HK-2 (cell line): ENCODE results near the gene ATP13A2.
A peak's percentile ranks its signal among the peaks of the same experiment; 100 is the strongest.

Source experiments
- DNase-seq: peaks from one replicate; pipeline ENCODE4 v3.0.0-alpha.2; 2018; ENCODE audit not compliant: unreplicated experiment

Gene ATP13A2, protein sequence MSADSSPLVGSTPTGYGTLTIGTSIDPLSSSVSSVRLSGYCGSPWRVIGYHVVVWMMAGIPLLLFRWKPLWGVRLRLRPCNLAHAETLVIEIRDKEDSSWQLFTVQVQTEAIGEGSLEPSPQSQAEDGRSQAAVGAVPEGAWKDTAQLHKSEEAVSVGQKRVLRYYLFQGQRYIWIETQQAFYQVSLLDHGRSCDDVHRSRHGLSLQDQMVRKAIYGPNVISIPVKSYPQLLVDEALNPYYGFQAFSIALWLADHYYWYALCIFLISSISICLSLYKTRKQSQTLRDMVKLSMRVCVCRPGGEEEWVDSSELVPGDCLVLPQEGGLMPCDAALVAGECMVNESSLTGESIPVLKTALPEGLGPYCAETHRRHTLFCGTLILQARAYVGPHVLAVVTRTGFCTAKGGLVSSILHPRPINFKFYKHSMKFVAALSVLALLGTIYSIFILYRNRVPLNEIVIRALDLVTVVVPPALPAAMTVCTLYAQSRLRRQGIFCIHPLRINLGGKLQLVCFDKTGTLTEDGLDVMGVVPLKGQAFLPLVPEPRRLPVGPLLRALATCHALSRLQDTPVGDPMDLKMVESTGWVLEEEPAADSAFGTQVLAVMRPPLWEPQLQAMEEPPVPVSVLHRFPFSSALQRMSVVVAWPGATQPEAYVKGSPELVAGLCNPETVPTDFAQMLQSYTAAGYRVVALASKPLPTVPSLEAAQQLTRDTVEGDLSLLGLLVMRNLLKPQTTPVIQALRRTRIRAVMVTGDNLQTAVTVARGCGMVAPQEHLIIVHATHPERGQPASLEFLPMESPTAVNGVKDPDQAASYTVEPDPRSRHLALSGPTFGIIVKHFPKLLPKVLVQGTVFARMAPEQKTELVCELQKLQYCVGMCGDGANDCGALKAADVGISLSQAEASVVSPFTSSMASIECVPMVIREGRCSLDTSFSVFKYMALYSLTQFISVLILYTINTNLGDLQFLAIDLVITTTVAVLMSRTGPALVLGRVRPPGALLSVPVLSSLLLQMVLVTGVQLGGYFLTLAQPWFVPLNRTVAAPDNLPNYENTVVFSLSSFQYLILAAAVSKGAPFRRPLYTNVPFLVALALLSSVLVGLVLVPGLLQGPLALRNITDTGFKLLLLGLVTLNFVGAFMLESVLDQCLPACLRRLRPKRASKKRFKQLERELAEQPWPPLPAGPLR

DNA sequence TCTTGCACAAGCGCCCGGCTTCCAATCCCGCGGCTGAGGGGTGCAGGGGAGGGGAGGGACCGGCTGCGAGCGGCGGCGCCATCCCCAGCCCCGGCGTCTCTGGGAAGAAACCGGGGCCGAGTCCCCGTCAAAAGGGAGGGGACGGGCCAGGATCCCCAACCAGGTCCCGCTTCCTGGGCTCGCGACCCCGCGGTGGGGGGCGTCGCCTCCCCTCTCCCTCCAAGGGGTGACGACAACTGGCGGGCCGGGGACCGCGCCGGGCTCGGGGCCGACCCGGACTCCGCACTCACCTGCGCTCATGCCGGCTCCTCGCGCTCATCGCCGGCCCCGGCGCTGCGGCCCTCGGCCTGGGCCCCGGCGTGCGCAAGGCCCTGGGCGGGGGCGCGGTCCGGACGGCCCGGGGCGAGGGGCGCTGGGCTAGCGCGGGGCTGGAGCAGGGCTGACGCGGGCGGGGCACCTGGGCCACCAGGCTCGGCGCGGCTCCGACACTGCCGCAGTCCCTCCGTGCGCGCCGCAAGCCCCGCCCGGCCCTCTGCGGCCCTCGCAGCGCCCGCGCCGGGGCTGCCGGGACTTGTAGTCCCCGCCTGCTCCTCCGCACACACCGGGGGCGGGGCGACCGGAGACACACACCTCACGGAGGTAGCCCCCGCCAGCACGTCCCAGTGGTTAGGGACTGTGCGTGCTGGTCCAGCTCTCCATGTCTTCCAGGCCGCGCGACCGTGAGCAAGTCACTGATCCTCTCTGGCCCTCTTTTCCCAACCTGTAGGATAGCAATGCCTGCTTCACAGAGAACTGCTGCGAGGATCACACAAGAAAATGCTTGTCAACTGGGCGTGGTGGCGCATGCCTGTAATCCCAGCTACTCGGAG is at the start of gene ATP13A2:
TSS of gene ATP13A2 (minus strand) at position 490 of the 869 bp plus-strand sequence. CDS start at position 300, 190 bp downstream.
- DNase-seq: peak; percentile 73

DNA sequence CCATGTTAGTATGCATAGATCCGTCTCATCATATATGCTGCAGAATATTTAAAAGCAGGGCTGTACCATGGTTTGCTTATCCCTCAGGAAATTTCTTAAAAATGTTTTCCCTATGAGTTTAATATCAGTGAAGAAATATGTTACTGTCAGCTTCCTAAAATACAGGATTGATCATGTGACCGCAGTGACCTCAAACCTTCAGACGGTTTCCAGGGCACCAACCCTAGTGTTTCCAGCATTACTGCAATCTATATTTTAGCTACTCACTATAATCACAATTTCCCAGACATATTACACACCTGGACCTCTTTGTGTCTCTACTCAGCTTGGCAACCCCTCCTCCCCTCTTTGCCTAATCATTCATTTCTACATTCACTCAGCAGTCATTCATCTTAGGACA is 49.8 kb upstream of the ATP13A2 start:
- no peak for DNase-seq

DNA sequence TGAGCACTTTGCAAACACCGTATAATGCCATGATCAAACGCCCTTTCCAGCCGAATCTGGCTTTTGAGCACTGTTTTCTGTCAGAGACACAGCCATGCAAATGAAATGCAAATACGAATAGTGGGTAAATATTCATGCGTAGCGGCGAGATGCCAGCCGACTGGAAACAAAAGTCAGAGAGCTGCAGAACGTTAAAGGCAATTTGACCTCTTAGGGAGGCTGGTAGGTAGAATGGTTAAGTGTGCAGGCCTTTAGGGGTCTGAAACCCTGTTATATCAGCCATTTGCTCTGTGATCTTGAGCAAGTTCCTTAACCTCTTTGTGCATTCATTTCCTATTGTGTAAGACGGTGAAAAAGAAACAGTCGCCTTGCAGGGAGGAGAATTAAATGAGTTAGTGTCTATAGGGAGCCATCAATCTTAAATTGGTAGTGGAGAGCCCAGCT is 48.6 kb upstream of the ATP13A2 start:
- no peak for DNase-seq

DNA sequence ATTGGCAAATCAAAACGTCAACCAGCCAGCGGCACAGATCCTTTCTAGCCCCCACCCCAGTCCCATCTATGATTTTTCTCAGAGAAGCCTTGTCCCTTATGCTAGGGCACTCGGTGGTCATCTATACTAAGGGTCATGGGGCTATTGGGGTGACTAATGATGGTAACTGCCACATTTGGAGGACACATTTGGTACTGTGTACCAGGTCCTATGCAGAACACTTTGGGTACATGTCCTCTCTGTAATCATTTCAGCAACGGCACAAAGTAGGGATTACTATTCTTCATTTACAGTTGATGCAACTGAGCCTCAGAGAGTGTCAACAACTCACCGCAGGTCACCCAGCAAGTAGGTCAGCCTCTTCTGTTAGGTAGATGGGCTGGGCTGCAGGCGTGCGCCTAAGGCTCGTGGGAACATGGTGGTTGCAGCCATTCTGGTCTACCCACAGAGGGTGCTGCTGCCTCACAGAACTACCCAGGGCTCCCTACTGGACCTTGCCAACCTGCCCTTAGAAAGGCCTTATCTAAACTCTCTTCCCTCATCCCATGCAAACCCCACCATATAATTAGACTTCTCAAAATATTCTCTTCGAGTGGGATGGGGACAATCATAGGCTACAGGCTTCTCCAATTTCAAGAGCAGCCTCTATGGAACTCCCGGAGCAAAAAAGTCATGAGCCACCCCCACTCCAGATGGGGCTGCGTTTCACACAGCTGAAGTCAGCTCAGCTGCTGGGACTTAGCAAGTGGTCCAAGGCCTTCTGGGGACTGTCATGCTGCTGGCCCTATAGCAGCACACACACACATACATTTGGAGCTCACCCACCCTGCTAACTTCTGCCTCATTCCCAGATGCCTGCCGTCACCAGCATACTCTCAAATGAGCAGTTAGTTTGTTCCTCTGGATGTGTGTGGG is 47.9 kb upstream of the ATP13A2 start:
- peak; percentile 72 for DNase-seq

DNA sequence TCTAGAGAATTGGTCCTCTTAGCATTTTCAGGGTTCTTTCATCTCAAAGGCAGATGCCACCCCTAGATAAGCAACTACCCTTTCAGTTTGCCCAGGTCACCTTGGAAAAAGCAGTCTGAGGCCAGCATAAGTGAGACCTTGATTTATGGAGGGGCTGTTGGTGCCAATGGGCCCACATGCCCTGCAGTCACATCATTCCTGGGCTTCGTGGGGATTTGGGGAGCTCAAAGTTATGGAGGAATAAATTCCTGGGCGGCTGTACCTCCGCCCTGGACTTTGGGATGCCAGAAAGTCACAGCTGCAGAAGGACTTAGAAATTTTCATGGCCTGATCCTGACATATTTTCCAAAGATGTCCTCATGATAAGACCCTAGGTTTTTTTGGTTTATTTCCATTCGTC is 44.8 kb upstream of the ATP13A2 start:
- no peak for DNase-seq

DNA sequence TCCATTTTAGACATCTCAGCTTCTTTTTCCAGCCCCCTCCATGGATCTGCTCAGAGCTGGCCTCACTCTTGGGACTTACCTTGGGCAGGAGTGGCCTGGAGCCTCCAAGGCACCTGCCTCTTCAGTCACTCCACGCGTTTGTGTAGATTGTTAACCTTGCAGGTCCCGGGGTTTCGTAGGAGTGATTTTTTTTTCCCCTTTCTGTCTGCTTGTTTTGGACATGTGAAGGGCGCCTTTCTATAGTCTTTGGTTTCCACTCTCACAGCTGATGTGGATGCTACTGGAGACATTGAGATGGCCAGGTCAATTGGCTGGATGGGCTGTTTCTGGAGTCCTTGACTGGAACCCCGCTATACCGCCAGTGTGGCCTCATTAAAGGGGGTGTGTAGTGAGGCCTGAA is 44.1 kb upstream of the ATP13A2 start:
- DNase-seq: no peak

DNA sequence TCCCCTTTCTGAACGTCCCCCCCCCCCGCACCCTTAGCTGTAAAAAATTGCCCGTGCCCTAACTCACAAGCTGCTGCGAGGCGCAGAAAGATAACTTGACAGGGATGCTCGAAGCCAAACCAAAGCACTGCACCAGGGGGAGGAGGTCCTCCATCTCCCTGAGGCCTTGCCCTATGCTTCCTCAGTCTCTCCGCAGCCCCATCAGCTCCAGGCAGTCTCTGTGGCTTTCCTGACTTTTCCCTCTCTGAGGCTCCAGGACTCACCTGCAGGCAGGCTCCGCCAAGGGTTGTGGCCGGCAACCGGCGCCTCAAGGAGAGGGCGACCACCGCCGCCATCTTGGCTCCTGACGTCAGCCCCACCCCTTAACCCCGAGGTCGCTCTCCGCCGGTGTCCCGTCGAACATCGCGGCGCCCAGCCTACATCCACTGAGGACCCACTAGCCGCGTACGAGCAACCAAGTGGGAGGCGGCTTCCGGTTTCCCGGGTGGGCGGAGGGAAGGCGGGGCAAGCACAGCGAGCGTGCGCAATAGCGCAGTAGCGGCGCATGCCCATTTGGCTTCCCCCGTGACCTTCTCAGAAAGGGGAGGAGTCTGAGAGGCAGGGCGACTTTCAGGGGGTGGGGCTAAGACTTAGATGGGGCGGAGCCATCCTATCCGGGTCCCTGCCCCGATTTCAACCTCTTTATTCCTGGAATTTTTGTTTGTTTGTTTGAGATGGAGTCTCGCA is 42.1 kb upstream of the ATP13A2 start, which contains the start of gene SDHB:
TSS of gene SDHB (minus strand) at position 348 of the 726 bp plus-strand sequence. CDS start at position 335, 13 bp downstream.
- peak; percentile 98 for DNase-seq

DNA sequence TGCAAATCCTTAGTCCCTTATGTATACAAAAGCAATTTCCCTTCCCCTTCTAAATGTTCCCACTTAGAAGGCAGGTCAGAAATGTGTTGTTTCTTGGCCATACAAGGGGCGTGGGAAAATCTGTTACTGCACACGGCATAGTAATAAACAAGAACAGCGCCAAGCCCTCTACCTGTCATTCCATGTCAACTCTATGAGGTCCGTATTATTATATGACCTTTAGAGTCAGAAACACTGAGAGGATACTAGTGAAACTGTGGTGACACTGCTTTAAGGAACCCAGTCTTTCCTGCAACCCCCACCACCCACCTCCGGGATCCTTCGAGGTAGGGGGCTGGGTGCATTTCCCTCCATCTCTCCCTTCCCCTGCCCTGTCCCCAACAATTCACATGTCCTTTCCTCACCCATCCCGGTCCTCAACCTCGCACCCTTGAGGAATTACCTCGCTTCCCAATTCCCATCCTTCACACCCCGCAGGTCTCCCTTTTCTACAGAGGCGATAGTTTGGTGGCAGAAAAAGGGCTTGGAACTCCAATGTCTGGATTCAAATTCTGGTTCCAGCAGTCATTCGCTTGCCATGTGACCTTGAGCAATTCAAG is 41.5 kb upstream of the ATP13A2 start:
- no peak for DNase-seq

DNA sequence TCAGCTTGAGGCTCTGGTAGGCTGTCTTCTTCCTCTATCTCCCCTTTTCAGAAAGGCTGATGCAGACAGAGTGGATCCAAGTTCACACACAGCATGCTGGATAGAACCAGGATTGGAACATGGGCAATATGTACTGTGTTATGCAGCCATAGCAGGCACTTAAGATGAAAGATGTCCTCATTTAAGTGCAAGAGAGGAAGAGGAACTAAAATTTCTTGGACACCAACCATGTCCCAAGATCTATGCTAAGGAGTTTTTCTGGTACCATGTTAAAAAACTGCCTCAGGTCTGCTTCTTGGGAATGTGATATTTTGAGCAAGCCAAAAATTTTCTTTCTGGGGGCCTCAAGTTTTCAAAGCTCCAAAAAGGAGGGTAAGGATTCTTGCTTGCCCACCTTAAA is 40.9 kb upstream of the ATP13A2 start:
- no peak for DNase-seq

DNA sequence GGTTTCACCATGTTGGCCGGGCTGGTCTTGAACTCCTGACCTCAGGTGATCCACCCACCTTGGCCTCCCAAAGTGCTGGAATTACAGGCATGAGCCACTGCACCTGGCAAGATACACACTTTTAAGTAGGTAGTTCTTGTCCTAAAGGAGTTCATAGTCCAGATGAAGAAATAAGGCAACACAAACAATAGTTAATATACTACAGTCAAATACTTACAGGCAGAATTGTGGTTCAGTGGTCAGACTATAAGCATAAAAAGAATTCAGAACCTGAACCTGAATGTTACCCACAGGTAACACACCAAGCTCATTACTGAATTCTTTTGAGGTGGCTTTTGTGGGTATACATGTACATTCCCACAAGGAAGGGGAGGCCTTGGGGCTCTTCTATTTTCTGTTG is 40.3 kb upstream of the ATP13A2 start:
- DNase-seq: no peak

DNA sequence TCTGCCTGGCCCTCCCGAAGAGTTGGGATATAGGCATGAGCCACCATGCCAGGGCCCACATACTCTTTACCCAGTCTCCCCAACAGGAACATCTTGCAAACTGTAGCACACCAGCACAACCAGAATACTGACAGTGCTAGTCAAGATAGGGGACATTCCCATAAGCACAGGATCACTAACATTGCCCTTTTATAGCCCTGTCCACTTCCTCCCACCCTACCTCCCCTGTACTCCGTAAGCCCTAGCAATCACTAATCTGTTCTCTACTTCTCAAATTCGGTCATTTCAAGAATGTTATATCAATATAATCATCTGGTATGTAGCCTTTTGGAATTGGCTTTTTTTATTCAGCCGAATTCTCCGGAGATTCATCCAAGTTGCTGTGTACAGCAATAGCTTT is 36.2 kb upstream of the ATP13A2 start:
- no peak for DNase-seq

DNA sequence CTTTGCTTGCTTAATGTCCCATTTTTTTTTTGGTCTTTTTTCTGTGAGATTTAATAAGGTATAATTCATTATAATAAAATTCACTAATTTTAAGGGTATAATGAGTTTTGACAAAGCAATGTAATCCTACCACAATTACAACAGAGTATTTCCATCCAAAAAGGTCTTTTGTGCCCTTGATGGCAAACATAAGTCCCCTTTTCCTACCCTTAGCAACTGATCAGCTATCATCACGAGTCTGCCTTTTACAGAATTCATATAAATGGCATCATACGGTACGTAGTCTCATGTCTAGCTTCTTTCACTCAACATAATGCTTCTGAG is 34.6 kb upstream of the ATP13A2 start:
- DNase-seq: no peak

DNA sequence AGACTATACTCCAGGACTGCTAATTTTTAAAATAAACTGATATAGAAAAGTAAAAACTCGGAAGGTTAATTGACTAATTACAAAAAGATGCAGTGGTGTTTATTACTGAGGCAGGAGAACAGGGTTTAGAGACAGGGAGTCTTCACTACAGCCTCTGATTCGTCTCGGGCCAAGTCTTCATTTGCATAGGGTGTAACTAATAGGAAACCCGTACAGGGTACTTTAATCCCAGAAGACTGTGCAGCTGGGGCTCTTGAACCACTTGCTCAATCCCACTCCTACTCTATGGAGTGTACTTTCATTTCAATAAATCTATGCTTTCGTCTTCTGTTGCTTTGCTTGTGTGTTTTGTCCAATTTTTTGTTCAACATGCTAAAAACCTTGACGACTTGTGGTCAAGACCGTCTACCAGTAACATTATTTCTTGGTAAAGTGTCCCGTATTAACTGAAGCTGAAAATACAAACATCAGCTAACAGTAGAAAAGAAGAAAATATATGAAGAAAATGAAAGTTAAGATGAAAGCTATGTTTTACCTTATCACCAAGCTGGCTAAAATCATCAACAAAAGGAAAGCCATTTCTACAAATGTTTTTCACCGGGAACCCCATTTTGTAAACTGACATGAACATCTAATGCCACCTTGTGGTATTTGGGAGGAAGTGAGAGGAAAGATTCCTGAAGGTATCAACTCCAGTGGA is 34.1 kb upstream of the ATP13A2 start:
- DNase-seq: no peak

DNA sequence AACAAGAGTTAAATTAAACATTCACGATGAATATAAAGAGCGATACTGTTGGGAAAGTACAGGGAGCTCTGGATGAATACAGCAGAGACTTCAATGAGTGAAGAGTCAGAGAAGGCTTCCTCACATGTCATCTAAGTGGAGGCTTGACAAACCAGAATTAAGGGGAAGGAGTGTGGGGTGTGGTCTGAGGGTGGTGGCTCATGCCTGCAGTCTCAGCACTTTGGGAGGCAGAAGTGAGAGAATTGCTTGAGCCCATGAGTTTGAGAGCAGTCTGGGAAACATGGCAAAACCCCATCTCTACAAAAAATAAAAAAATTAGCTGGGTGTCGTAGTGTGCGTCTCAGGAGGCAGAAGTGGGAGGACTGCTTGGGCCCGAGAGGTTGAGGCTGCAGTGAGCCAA is 33.4 kb upstream of the ATP13A2 start:
- no peak for DNase-seq

DNA sequence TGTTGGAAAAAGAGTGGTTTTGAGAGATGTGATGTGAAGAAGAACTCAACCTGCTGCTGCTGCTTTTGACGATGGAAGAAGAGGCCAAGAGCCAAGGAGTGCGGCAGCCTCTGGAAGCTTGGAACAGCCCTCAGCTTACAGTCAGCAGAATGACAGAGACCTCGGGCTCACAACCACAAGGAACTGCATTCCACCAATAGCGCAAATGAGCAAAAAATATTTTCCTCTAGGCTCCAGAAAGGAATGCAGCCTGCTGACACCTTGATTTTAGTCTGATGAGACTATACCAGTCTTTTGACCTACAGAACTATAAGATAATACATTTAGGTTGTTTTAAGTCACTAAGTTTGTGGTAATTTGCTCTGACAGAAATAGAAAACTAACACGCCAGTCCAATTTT is 31.9 kb upstream of the ATP13A2 start:
- DNase-seq: no peak

DNA sequence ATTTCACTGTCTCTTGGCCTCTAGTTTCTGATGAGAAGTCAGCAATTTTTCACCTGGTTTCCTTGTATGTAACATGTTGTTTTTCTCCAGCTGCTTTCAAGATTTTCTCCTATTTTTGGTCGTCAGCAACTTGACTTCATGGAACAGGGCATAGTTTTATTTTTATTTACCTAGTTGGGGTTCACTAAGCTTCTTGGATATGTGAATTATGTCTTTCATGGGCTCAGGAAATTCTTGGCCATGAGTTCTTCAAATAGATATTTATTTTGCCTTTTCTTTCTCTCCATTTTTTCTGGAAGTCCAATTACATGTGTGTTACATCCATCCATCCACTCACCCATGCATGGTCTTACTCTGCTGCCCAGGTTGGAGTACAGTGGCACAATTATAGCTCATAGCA is 28.4 kb upstream of the ATP13A2 start:
- DNase-seq: no peak

DNA sequence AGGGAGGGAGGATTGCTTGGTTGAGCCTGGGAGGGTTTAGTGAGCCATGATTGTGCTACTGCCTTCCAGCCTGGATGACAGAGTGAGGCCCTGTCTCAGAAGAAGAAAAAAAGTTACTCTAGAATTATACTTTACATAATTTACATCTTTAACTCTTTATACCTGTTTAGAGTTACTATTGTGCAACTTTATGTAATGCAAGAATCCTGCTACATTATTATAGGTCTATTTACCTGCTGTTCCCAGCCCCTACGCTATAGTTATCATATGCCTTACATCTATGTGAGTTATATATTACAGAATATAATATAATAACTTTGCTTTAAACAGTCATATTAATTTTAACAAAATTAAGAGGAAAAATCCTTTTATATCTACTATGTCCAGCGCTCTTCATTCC is 27.8 kb upstream of the ATP13A2 start:
- no peak for DNase-seq

DNA sequence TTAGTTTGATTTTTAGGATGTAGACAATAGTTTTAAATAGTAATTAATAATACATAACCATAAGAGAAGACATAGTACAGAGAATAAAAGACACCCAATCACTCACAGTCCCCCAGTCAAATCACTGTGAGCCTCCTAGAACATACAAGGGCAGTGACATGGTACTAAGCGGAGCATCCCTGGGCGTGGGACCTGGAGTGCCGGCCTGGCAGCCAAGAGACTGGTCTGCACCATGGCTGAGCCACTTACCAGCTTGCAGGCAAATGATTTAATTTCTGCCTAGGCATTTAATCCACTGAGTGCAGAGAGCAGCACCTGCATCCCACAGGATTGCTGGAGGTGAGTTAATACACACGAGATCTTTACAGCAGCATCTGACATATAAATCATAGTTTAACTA is 21.8 kb upstream of the ATP13A2 start:
- no peak for DNase-seq

DNA sequence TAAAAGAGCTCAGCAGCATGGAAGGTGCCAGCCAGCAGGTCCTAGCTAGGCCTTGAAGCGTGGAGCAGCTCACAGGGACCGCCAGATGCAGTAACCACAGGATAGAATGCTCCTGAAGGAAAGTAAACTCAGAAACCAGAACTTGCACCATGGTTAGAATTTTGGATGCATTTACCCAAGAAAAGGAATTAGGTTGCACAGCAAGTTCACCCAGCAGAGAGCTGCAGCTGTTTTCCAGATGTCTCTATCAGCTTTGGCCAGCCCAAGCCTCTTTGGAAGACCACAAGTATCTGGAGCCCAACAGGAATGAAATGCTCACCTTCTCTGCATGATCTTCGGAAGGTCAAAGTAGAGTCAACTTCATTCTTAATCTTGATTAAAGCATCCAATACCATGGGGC is 21.0 kb upstream of the ATP13A2 start:
- DNase-seq: no peak
